GM12873 (cell line): Measurements from ENCODE around the gene PARD3.

Source experiments
- TF ChIP-seq, protein P1 (sequence below): IDR thresholded peaks from 2 replicates; pipeline ENCODE4 v1.5.1; 2012; ENCODE audit warnings: low read depth, mild to moderate bottlenecking, moderate library complexity, low read length, control low read depth; ENCODE audit not compliant: insufficient read depth; ENCODE audit errors: missing control alignments

The PARD3 gene

DNA sequence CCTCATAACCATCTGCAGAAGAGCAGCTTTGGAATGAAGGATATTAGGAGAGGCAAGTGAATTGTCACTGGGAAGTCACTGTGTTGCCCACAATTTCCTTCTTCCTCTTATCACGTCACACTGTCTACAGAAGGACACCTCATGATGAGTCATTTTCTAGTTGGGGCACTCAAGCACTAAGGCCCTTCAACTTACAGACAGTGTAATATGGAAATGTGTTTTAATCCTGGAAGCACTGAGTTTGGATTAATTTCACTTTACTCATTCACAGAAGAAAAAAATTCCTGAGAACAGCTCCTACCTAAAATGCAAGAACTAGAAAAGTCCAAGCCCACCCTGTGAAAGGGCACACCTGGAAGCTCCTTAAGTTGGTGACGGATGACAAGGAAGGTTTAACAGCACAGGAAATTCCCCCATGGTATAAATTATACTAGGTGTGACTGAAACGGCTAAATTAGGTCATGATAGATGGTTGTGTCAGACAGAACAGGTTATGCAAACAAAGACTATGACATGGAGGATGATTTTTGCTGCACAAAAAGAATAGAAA, 56.6 kb downstream of the PARD3 start:
- TF ChIP-seq, protein P1, sequence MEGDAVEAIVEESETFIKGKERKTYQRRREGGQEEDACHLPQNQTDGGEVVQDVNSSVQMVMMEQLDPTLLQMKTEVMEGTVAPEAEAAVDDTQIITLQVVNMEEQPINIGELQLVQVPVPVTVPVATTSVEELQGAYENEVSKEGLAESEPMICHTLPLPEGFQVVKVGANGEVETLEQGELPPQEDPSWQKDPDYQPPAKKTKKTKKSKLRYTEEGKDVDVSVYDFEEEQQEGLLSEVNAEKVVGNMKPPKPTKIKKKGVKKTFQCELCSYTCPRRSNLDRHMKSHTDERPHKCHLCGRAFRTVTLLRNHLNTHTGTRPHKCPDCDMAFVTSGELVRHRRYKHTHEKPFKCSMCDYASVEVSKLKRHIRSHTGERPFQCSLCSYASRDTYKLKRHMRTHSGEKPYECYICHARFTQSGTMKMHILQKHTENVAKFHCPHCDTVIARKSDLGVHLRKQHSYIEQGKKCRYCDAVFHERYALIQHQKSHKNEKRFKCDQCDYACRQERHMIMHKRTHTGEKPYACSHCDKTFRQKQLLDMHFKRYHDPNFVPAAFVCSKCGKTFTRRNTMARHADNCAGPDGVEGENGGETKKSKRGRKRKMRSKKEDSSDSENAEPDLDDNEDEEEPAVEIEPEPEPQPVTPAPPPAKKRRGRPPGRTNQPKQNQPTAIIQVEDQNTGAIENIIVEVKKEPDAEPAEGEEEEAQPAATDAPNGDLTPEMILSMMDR, result no peak

DNA sequence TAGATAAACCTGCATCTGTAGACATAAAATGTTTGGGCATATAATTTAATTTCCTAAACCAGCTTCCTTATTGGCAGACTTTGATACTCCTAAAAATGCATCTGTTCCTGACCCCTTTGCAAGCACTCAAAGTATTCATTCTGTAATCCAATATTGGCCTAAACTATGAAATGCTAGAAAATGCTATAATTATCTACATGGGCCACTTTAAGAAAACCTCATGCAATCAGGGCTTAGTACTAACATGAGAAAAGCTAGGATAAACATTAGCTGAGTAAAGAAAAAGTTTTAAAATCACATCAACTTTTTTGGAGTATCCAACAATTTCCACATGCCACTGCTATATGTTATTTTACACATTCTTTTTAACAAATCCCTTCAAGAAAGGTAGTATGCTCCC, 57.2 kb downstream of the PARD3 start:
- TF ChIP-seq, protein P1, result no peak

- TF ChIP-seq, protein P1, result no peak
Observed at GRCh38 chr10:34756584-34756983, 58.5 kb downstream of the PARD3 start.

DNA sequence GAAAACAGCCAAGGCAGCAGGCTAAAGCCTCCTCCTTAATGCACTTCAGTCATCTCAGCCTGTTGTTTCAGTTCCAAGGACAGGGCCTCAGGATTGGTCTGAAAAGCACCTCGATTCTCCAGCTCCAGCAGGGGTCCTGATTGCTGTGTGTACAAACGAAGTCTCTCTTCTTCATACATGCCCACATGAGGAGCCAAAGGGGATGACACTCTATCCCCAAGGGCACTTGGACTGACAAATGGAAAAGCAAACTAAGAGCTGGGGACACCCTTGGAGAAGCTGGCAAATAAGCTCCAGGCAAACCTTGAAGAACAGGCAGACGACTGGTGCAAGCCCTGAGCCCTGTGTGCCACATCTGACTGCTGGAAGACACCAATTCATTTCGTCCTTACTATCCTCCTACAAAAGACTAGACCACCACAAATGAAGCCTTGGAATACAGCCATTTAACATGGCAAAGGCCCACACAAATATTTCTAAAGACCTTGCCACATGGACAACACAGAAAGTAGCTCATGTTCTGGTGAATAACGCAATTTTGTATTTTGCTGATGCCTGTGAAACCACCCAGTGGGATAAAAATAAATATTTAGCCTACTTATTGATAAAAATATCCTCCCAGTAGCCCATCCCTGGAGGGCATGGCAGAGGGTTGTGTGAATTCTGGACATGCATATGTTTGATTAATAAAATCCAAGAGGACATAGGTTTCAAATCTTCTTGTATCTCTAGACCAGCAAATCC, 61.9 kb downstream of the PARD3 start:
- TF ChIP-seq, protein P1, result no peak

- TF ChIP-seq, protein P1, result no peak
Observed at GRCh38 chr10:34751272-34751671, 63.8 kb downstream of the PARD3 start.

GRCh38 chr10:34748767-34749166, 66.3 kb downstream of the PARD3 start:
- TF ChIP-seq, protein P1, result no peak

- TF ChIP-seq, protein P1, result no peak
Observed at GRCh38 chr10:34748357-34748756, 66.7 kb downstream of the PARD3 start.
